Measurements from ENCODE around the gene HSPA9.
"Not testable (repeated sequence)": the region's sequence is repeated elsewhere in the genome, so short reads cannot be mapped to it uniquely, and the experiment has no call there.

Gene HSPA9

DNA sequence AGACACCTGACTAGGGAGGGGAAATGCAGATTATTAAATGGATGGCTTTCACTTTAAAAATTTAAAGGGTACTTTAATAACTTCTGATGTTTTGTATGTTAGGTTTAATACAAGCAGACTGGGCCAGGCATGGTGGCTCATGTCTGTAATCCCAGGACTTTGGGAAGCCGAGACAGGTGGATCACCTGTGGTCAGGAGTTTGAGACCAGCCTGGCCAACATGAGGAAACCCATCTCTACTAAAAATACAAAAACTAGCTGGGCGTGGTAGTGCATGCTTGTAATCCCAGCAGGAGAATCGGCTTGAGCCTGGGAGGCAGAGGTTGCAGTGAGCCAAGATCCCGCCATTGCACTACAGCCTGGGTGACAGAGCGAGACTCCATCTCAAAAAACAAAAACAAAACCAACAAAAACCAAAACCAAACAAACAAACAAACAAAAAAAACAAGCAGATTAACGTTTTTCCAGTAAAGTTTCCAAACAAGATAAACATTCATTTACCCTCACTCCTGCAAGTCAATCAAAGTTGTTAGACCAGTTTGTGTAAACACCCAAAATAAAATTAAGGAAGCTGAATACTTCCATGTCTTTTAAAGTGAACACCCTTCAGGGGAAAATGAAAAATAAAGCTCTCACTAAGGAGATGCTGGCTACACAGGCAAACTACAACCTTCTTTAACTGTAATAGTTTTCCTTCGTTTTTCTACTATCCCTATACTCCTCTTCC lies 46.3 kb downstream of the HSPA9 start:
- no peak for DNase-seq

DNA sequence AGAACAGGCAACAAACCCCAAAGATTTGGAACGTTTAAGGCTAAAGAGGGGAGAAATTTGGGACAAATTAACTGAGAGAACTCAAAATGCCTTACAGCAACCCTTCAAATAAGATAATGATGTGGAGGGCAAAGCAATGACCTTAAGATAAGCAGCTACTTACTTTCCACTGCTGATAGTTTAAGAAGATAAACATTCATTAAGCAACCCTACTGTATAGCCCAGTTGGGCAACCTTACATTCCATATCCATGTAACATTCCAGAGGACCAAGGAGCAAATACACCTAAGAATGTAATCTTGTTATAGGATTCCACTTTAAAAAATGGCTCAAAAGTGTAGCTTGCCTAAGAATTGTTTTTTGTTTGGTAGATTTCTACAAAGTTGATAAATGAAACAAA lies 47.0 kb downstream of the HSPA9 start:
- DNase-seq = no peak

DNA sequence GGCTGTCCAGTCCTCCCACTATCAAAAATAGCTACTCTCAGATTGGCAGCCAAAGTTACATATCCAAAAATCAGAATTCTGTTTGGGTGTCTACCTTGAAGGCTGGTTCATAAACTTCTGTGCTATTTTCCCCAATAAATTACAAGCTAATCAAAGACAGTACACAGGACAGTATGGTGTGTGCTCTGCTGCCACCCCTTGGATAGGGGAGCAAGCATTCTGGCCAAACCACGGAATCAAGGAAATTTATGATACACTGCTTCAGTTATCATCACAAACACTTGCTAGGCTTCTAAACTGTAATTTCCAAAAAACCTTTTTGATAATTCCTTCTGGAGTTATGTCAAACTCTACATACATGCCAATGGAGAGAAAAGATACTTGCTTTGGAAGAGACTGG lies 48.0 kb downstream of the HSPA9 start:
- DNase-seq = no peak

DNA sequence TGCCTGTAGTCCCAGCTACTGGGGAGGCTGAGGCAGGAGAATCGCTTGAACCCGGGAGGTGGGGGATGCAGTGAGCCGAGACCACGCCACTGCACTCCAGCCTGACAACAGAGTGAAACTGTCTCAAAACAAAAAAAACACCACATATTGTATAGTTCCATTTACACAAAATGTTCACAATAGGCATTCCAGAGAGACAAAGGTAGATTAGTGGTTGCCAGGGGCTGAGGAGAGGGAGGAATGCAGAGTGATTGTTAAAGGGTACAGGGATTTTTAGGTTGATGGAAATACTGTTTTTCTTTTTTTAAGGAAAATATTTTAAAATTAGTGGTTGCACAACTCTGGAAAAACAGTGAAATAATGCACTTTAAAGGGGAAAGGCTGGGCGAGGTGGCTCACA lies 51.8 kb downstream of the HSPA9 start:
- DNase-seq = no peak

DNA sequence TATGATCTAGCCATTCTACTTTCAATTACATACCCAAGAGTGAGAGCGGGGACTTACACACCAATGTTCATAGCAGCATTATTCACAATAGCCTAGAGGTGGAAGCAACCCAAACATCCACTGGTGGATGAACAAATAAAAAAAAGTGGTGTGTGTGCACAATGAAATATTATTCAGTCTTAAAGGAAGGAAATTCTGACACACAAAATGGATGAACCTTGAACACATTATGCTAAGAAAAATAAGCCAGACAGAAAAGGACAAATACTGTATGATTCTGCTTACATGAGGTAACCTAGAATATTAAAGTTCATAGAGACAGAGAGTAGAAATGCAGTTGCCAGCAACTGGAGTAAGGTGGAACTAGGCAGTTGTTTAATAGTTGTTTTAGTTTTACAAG lies 54.2 kb downstream of the HSPA9 start:
- DNase-seq = no peak

DNA sequence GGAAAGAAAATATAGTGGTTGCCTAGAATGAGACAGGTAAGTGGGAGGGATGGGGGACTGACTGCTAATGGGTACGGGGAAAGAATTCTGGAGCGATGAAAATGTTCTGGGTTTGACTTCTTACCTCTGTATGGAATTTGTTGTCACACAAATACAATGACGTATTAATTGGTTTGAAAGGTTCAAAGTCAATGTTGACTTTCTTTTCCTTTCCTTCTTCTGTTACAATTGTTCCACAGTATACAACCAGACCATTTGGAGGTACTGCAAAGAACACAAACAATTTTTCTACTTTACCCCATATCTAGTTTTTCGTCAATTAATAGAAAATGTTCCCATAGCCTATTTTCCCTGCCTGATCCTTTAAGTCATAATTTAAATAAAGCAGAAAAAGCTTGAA lies 57.8 kb downstream of the HSPA9 start:
- DNase-seq = no peak

DNA sequence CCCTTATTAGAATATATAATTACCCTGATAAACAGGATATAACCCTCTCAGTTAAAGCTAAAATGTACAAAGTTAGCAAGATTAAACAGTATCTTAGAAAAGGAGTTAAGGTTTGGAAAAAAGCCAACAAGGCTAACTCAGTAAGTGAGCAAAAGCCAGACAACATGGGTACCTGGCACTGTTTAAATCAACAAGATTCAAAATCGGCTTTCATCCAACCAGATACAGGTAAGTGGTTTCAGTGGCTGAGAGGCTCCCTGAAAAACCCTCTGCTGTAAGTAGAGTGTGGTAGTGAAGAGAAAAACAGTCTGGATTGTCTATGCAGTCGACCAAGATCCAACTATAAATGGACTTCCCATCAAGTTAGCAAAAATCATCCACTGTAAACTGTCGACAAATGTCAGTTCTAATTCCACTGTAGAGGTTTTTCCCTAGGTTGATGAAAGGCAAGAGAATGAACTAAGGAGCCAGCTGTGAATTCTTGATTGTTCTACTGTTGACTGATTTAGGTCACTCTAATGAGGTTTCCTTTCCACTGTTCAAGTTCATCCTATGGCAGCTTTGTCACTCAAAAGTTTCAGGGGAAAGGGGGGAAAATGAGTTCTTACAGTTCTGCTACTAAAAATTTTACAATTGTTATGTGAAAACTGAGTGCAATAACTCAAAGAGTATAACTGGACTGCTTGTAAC lies 59.5 kb downstream of the HSPA9 start:
- no peak for DNase-seq

DNA sequence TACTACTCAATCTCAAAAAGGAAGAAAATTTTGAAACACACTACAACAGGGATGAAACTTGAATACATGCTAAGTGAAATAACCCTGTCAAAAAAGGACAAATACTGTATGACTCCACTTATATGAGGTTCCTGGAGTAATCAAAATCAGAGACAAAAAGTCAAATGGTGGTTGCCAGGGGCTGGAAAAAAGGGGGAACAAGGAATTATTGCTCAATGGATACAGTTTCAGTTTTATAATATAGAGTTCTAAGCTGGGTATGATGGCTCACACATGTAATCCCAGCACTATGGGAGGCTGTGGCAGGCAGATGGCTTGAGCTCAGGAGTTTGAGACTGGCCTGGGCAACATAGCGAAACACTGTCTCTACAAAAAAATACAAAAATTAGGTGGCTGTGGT lies 61.2 kb downstream of the HSPA9 start:
- no peak for DNase-seq

DNA sequence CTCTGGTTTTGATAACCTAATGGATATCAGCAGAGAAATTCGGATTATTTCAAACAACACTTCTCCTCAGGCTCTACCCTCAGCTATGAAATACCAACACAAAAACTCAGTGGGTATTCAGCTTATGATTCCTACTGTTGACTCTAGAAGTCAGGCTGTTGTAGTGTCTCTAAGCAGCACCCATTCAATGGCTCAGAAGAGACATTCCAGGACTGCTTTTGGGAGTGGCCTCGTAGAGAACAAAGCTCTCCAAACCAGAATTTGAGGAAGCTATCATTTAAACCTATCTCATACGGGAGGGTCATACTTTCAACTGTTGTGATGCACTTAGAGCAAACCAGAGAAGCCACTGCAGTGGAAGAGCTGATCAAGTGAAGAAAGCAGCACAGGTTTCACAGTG lies 66.2 kb downstream of the HSPA9 start:
- no peak for DNase-seq

DNA sequence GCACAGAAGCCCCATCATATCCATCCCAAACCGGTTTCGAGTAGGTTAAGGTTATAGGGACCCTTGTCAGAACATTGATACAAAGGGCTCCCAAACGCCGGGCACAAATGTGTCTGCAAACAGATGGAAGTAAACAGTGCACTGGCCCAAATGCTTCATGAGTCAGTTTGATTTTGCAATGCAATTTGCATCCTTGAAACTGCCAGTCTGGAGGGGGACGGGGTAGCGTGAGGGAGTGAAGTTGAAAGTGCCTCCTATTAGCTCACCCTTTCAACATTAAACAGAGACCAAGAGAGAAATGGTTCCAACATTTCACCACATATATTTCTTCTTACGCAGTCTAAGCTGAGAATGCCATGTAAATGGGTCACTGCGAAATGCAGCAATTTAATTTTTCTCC lies 67.7 kb downstream of the HSPA9 start:
- not testable (repeated sequence) for DNase-seq

DNA sequence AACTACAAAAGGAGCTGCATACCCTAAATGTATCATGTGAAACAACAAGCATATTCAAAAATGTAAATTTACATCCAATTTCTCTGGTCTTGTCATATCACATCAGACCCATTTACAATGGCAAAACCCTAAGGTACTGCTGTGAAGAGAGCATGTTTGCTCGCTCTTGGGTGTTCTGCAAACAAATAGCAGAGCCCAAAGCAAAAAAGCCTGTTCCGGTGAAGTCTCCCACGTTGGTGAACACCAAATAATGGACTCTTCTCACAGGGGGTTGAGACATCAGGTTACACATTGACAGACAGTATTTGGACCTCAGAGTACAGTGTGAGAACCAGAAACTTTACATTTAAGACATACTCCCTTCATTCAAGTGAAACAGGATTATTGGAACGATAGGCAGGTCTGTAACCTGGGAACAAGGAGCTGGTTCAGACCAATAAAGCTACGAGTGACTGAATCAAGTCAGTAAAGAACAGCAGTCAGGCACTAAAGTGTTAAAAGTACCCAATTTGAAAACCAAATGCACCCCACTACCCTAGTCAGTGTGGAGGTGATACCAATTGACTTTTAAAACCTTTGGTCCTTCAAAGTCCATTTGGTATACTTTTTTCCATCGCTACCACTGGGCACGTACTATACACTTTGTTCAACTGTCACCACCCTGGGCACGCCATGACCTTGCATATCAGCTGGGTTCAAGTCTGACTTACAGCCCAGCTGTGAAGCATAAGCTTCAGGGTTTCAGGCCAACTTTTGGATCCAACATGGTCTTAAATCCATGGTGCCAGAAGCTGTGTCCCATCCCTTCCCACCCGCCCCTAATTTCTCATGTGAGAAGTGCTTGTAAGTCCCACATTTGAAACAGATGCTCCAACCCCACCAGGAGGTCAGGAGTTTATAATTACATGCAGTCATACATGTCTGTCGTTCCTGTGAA lies 68.6 kb downstream of the HSPA9 start:
- DNase-seq = no peak

DNA sequence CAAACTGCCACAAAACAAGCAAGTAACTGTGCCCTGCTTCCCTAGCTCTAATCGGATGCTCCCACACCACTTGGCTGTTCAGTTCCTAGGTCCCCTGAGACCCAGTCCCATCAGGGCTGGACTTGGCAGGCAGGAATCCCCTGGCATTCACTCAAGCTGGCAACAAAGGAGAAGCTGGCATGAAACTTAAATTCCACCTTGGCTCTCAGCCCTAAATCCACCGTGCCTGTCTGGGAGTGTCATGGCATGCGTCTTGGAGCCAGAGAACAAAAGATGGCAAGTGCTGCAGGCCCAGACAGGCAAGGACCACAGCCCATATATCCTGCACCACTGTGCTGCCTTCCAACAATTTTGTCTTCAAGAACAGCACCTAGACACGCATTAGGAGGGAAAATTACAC lies 70.4 kb downstream of the HSPA9 start:
- no peak for DNase-seq

Measured in AML-193 (cell line).